Uterus (tissue), 4 donors: ENCODE results near the gene NOX4. TPM values are rescaled to one million over a fixed set of nuclear protein-coding genes. Genes with fewer than 3 reads are reported as not detected.
A peak's percentile ranks its signal among the peaks of the same experiment; 100 is the strongest.
"Not testable (repeated sequence)": the region's sequence is repeated elsewhere in the genome, so short reads cannot be mapped to it uniquely, and the experiment has no call there.

Source experiments
- DNase-seq, 2 donors: peaks; one replicate each; pipeline ENCODE4 v3.0.0-alpha.2; 2019 to 2020
- H3K27ac ChIP-seq, 2 donors: fragments of 200-600 bp; sonication (generic); 1 replicate in 1 of 2; 2 replicates in 1 of 2; pipeline ENCODE4 v1.5.1; 2016 to 2018
- H3K27me3 ChIP-seq, 2 donors: fragments of 200-600 bp; sonication (generic); one replicate each; pipeline ENCODE4 v1.5.1; 2018 to 2019; ENCODE audit warnings: control low read depth in 1 of 2
- H3K36me3 ChIP-seq, 2 donors: fragments of 200-600 bp; sonication (generic); one replicate each; pipeline ENCODE4 v1.5.1; 2019; ENCODE audit warnings: control low read depth in 1 of 2
- H3K4me1 ChIP-seq, 2 donors: fragments of 200-600 bp; sonication (generic); one replicate each; pipeline ENCODE4 v1.5.1; 2018 to 2019; ENCODE audit warnings: control low read depth in 1 of 2
- H3K4me3 ChIP-seq, 2 donors: fragments of 200-600 bp; sonication (generic); 1 replicate in 1 of 2; 2 replicates in 1 of 2; pipeline ENCODE4 v1.5.1; 2018 to 2019; ENCODE audit warnings: mild to moderate bottlenecking in 1 of 2
- H3K9me3 ChIP-seq, 2 donors: fragments of 200-600 bp; sonication (generic); one replicate each; pipeline ENCODE4 v1.5.1; 2019; ENCODE audit warnings: control low read depth in 1 of 2
- POLR2A ChIP-seq, 2 donors: fragments of 450-650 bp; IDR thresholded peaks; one replicate each; pipeline ENCODE4 v1.6.1; 2016; ENCODE audit warnings: antibody characterized with exemption in 2 of 2, mild to moderate bottlenecking in 1 of 2, moderate library complexity in 1 of 2
- intact Hi-C: fragments of 100-400 bp; cut with DNase I; formaldehyde crosslinking; loops from one replicate; pipeline ENCODE4 v1.15.1; 2023; ENCODE audit warnings: low total_unique reads
- total RNA-seq, 4 donors: library from RNA; depleted of rRNA in 3 of 4; stranded (reverse); fragments of >200 nt in 3 of 4; gene quantifications; one replicate each; pipeline versions ENCODE4 v1.1.0 to v1.2.4, GENCODE V29; 2014 to 2023
- TF ChIP-seq, protein P1 (sequence below), 4 experiments: fragments of 200-600 bp in 2 of 4; fragments of 450-650 bp in 2 of 4; sonication (generic) in 2 of 4; IDR thresholded peaks; one replicate each; pipeline ENCODE4 v1.5.1; 2016 to 2019; ENCODE audit warnings: antibody characterized with exemption in 4 of 4, mild to moderate bottlenecking in 2 of 4, moderate library complexity in 1 of 4
- donor health status: DM: yes; HTN: yes; CAD: no.

Gene NOX4
- total RNA-seq, 4 donors from 2014 or later: 12.3 to 58.4 (median 27.9) TPM

DNA sequence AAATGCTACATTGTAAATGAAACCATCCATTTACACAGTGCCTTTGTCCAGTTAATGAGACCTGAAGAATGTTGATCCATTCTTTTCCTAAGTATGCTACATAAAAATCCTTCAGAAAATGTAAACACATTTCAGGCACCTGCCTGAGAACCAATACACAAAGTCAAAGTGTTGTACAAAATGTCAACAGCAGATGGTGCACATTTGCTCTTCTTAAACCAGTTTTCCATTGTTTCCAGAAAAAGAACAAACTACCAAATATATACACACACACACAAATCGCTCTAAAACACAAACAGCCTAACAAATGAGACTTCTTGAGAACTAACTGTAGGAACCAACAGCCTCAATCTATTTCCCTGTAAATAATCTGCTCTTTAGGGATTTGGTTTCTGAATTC, 157.5 kb downstream of the NOX4 start:
- H3K27ac ChIP-seq, DNase-seq, intact Hi-C loops, H3K4me3 ChIP-seq, H3K27me3 ChIP-seq, H3K36me3 ChIP-seq, H3K9me3 ChIP-seq, H3K4me1 ChIP-seq: not testable (repeated sequence)
- TF ChIP-seq, protein P1, sequence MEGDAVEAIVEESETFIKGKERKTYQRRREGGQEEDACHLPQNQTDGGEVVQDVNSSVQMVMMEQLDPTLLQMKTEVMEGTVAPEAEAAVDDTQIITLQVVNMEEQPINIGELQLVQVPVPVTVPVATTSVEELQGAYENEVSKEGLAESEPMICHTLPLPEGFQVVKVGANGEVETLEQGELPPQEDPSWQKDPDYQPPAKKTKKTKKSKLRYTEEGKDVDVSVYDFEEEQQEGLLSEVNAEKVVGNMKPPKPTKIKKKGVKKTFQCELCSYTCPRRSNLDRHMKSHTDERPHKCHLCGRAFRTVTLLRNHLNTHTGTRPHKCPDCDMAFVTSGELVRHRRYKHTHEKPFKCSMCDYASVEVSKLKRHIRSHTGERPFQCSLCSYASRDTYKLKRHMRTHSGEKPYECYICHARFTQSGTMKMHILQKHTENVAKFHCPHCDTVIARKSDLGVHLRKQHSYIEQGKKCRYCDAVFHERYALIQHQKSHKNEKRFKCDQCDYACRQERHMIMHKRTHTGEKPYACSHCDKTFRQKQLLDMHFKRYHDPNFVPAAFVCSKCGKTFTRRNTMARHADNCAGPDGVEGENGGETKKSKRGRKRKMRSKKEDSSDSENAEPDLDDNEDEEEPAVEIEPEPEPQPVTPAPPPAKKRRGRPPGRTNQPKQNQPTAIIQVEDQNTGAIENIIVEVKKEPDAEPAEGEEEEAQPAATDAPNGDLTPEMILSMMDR (IDR thresholded peaks at IDR 0.05): peak; percentile 32 to 51 (median 40)

DNA sequence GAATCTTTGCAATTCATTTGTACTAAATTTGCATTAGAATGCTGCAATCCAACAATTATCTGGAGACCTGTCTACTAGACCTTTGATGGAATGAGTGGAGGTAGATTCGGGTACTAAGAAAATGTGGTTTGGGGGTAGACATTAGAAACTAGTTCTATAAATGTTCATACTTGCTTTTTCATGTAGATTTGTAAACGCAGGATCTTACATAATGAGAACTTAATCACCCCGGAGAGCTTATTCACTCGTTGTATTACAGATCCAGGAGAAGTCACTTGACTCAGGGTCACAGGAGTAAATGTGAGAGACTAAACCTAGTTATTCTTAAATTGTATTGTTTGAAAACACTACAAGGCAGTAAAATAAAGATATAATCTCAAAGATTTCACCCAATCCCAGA, 159.2 kb downstream of the NOX4 start:
- intact Hi-C loops, H3K4me3 ChIP-seq, H3K4me1 ChIP-seq, H3K36me3 ChIP-seq, H3K9me3 ChIP-seq, H3K27me3 ChIP-seq, H3K27ac ChIP-seq, DNase-seq: not testable (repeated sequence)

DNA sequence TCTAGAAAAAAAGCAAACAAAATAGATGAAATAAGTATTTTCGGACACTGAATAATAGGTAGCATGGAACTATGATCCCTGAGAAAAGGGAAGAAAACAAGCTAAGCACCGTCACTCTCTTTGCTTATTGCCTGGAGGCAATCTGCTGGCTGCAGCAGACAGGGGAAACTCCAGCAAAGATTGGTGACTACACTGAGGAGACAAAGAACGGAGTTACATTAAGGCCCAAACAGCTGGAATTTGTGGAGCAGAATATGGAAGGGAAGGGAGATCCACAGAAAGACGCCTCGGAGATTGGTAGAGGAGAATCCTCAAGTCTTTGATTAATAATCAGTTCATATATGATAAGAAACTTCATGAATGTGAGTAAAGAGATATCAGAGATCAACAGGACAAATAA, 163.3 kb downstream of the NOX4 start:
- H3K4me3 ChIP-seq: no peak overlapping the region
- DNase-seq: no peak
- no peak for TF ChIP-seq POLR2A (IDR thresholded peaks at IDR 0.05)
- TF ChIP-seq, protein P1 (IDR thresholded peaks at IDR 0.05): no peak
- H3K27me3 ChIP-seq: no peaks in the 10 kb centered on the region
- H3K36me3 ChIP-seq: no peaks in the 10 kb centered on the region
- intact Hi-C loops: no loop called here
- no peaks in the 10 kb centered on the region for H3K4me1 ChIP-seq
- H3K27ac ChIP-seq: no peak overlapping the region
- no peaks in the 10 kb centered on the region for H3K9me3 ChIP-seq

DNA sequence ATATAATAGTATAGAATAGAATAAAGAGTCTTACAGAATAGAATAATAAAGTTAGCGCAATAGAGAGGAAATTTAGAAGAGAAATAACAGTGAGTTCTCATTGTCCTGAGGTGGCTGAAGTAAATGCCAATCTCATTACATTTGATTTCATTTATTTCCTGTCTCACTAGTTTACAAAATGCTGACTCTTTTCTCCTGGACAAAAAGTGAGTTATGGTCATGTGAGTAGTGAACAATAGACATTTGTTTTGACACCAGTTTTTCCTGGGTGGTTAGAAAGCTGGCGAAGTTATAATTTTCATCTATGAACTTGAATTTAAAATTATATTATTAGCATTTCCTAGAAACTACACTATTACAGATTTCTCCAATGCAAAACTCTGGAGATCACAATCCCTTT, 169.8 kb downstream of the NOX4 start:
- Histone ChIP-seq H3K9me3 (no peaks in the 10 kb centered on the region), H3K4me3 (no peak overlapping the region), H3K27ac (no peak overlapping the region), H3K27me3 (no peaks in the 10 kb centered on the region), H3K4me1 (no peaks in the 10 kb centered on the region), H3K36me3 (no peaks in the 10 kb centered on the region)
- no peak for DNase-seq
- intact Hi-C loops: no loop called here
- TF ChIP-seq POLR2A (IDR thresholded peaks at IDR 0.05): no peak
- TF ChIP-seq, protein P1 (IDR thresholded peaks at IDR 0.05): no peak

DNA sequence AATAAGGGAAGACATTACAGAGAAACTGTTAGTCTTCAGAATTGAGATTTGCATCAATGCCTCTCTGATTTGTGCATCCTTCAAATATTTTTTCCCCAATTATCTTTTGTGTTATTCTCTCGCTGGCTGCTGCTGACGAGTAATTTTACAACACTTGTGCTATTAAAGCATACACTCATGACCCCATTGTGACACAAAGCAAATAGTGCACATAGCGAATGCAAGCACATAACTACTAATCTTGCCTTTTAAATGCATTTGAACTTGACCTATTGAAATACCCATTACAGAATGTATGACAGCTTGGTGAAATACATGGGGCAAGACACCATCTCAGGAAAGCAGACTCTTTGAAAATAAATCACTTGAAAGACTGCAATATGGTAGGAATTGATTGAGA, 180.6 kb downstream of the NOX4 start:
- intact Hi-C loops, H3K4me3 ChIP-seq, H3K4me1 ChIP-seq, DNase-seq, H3K36me3 ChIP-seq, H3K27ac ChIP-seq, H3K9me3 ChIP-seq, H3K27me3 ChIP-seq: not testable (repeated sequence)

DNA sequence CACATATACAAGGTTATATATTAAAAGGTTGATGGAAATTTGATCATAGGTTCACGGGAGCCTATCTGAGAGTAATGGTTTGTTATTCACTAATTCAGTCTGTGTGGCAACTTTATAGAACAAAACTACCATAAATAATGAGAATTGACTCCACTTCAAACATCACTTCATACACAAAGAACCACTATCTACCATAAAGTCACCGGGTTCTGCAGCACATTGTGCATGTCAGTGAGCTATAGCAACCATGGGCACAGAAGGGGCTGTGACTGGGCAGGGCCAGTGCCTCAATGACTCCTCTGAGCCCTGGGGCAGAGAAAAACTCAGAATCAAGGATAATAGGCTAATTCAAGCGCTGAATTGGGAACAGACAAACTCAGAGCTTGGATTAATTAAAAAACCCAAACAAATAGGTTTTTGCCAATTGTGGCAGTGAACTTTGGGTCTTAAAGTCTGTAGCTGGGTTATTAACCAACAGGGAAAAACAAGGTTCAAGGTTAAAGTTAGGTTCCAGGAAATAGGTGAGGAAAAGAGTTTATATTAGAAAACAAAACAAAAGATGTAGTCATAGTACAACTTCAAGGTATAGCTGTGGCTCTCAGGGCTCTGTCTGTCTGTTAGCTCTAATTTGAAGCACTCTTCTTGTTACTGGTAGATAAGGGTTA, 181.7 kb downstream of the NOX4 start:
- DNase-seq, intact Hi-C loops, H3K4me1 ChIP-seq, H3K4me3 ChIP-seq, H3K27ac ChIP-seq, H3K27me3 ChIP-seq, H3K36me3 ChIP-seq, H3K9me3 ChIP-seq: not testable (repeated sequence)

DNA sequence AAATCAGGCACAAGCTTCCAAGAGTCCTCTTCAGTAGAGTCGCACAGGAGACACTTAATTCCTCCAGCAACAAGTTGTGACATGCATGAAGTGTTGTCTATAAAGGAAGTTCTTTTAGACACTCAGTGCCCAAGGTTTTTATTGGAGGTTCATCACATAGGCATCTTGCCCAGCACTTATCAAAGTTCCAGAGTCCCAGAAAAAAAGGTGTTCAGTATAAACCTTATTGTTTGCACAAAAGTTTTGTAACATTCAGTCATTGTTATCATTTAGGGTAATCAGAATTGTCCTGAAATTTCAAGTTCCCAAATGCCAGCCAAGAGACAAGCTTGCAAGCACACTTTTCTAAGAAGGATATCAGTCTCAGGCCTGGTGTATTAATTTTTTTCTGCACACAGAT, 182.9 kb downstream of the NOX4 start:
- H3K36me3 ChIP-seq, DNase-seq, H3K9me3 ChIP-seq, H3K4me1 ChIP-seq, H3K27ac ChIP-seq, intact Hi-C loops, H3K27me3 ChIP-seq, H3K4me3 ChIP-seq: not testable (repeated sequence)

DNA sequence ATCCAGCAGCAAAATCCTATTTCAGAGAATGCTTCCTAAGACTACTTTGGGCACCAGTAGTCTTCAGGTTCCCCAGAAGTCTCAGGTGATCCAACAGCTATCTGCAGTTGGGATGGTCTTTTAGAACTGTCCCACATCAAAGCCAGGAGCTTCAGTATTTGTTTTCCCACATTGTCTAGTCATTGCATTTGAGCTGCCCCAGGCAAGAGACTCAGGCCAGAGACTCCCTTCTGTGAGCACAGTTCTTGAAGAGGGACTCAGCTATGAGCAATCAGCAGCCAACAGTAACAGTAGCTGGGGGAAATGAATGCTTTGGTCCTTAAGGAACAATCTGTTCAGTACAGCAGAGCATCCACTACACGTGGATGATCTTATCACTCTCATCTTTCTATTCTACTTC, 188.1 kb downstream of the NOX4 start:
- H3K4me1 ChIP-seq, H3K4me3 ChIP-seq, H3K27ac ChIP-seq, H3K36me3 ChIP-seq, intact Hi-C loops, H3K9me3 ChIP-seq, H3K27me3 ChIP-seq, DNase-seq: not testable (repeated sequence)

DNA sequence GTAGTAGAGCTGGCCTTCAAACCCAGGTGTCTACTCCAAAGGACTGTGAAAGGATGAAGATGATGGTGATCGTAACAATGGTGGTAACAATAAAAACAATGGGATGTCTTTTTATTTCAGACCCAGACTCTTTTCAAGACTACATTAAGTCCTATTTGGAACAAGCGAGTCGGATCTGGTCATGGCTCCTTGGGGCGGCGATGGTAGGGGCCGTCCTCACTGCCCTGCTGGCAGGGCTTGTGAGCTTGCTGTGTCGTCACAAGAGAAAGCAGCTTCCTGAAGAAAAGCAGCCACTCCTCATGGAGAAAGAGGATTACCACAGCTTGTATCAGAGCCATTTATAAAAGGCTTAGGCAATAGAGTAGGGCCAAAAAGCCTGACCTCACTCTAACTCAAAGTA, 196.2 kb downstream of the NOX4 start:
- intact Hi-C loops, DNase-seq, H3K27me3 ChIP-seq, H3K36me3 ChIP-seq, H3K4me3 ChIP-seq, H3K4me1 ChIP-seq, H3K9me3 ChIP-seq, H3K27ac ChIP-seq: not testable (repeated sequence)
